Keratinocyte (primary cell): Measurements from ENCODE around the gene MED15. TPM values are rescaled to one million over a fixed set of nuclear protein-coding genes. Genes with fewer than 3 reads are reported as not detected.

Experiments used
- DNase-seq: peaks from one replicate; pipeline ENCODE4 v3.0.0-alpha.2; 2011; ENCODE audit warnings: low read depth, missing footprints, low spot score
- FAIRE-seq: peaks from 2 replicates; lab custom pipeline; 2011; peaks lifted over from hg19 to GRCh38; lab: Jason Lieb, UNC
- H2AFZ ChIP-seq: 2 replicates; pipeline ENCODE4 v1.6.0; 2012; ENCODE audit warnings: low read length, control low read depth, inconsistent platforms; ENCODE audit not compliant: control insufficient read depth
- H3K27ac ChIP-seq: 2 replicates; pipeline ENCODE4 v1.5.1; 2011; ENCODE audit warnings: low read length; ENCODE audit not compliant: control insufficient read depth, insufficient read depth
- H3K27me3 ChIP-seq: 3 replicates; pipeline ENCODE4 v1.6.0; 2011; ENCODE audit warnings: low read length; ENCODE audit not compliant: control insufficient read depth, insufficient read depth; ENCODE audit errors: extremely low read depth
- H3K36me3 ChIP-seq, 2 experiments: 2 replicates in 1 of 2; 3 replicates in 1 of 2; pipeline ENCODE4 v1.5.1; 2011; ENCODE audit warnings: low read length in 2 of 2, mild to moderate bottlenecking in 1 of 2; ENCODE audit not compliant: control insufficient read depth in 2 of 2, insufficient read depth in 2 of 2; ENCODE audit errors: extremely low read depth in 1 of 2
- H3K4me1 ChIP-seq: 3 replicates; pipeline ENCODE4 v1.5.1; 2011; ENCODE audit warnings: low read length; ENCODE audit not compliant: control insufficient read depth, insufficient read depth; ENCODE audit errors: extremely low read depth
- H3K4me2 ChIP-seq: 3 replicates; pipeline ENCODE4 v1.6.0; 2011; ENCODE audit warnings: low read depth, low read length; ENCODE audit not compliant: control insufficient read depth, insufficient read depth; ENCODE audit errors: extremely low read depth
- H3K4me3 ChIP-seq, 3 experiments: fragments of 200-600 bp in 1 of 3; sonication (generic) in 1 of 3; 2 replicates in 2 of 3; 3 replicates in 1 of 3; pipeline ENCODE4 v1.5.1; 2011 to 2016; ENCODE audit warnings: low read length in 3 of 3, mild to moderate bottlenecking in 3 of 3, control low read depth in 2 of 3, inconsistent platforms in 1 of 3, low read depth in 1 of 3, mixed read lengths in 1 of 3, mixed run types in 1 of 3, moderate library complexity in 1 of 3; ENCODE audit not compliant: control insufficient read depth in 2 of 3, insufficient read depth in 2 of 3; ENCODE audit errors: extremely low read depth in 1 of 3
- H3K79me2 ChIP-seq: 2 replicates; pipeline ENCODE4 v1.6.0; 2012; ENCODE audit warnings: low read length; ENCODE audit not compliant: control insufficient read depth, insufficient read depth
- H3K9ac ChIP-seq: 3 replicates; pipeline ENCODE4 v1.6.0; 2011; ENCODE audit warnings: low read length; ENCODE audit not compliant: control insufficient read depth, insufficient read depth; ENCODE audit errors: extremely low read depth
- H3K9me1 ChIP-seq: 3 replicates; pipeline ENCODE4 v1.6.0; 2011; ENCODE audit warnings: low read length; ENCODE audit not compliant: control insufficient read depth, insufficient read depth; ENCODE audit errors: extremely low read depth
- H3K9me3 ChIP-seq: 2 replicates; pipeline ENCODE4 v1.5.1; 2012; ENCODE audit warnings: low read depth, low read length; ENCODE audit not compliant: control insufficient read depth
- H4K20me1 ChIP-seq: 3 replicates; pipeline ENCODE4 v1.6.0; 2011; ENCODE audit warnings: low read length; ENCODE audit not compliant: control insufficient read depth, insufficient read depth; ENCODE audit errors: extremely low read depth
- CTCF ChIP-seq, 3 experiments: IDR thresholded peaks in 1 of 3; conservative IDR thresholded peaks in 1 of 3; optimal IDR thresholded peaks in 1 of 3; 2 replicates in 2 of 3; 3 replicates in 1 of 3; pipeline versions ENCODE3 to v1.5.1; 2011; ENCODE audit warnings: low read length in 3 of 3, mild to moderate bottlenecking in 3 of 3, moderate library complexity in 2 of 3, control low read depth in 1 of 3, inconsistent platforms in 1 of 3; ENCODE audit not compliant: insufficient read depth in 2 of 3; ENCODE audit errors: extremely low read depth in 1 of 3
- EZH2 ChIP-seq: IDR thresholded peaks from one replicate; pipeline ENCODE4 v1.6.1; 2012; ENCODE audit warnings: inconsistent platforms, mild to moderate bottlenecking, low read length, moderate library complexity
- dilution Hi-C: fragments of 300-500 bp; cut with MboI; formaldehyde crosslinking; loops from one replicate; pipeline ENCODE4 v1.7.0; 2020; ENCODE audit warnings: low sequenced_read_pairs; ENCODE audit not compliant: extremely low pct_ligation_motif_present
- polyA plus RNA-seq, 5 experiments: library from polyadenylated mRNA; depleted of rRNA in 3 of 5; stranded (reverse) in 3 of 5; stranded (forward) in 1 of 5; unstranded in 1 of 5; fragments of >200 nt; gene quantifications; 1 replicate in 1 of 5; 2 replicates in 3 of 5; 3 replicates in 1 of 5; pipeline versions ENCODE4 v1.2.1 to v1.2.3, GENCODE V29; 2011 to 2012; ENCODE audit warnings: missing spikeins in 2 of 5, low read depth in 1 of 5, low replicate concordance in 1 of 5

MED15 gene
- polyA plus RNA-seq, 1 donor (not counting 4 experiments of a cell fraction or from before 2014, with no cell fraction given), result 24.9 TPM

DNA sequence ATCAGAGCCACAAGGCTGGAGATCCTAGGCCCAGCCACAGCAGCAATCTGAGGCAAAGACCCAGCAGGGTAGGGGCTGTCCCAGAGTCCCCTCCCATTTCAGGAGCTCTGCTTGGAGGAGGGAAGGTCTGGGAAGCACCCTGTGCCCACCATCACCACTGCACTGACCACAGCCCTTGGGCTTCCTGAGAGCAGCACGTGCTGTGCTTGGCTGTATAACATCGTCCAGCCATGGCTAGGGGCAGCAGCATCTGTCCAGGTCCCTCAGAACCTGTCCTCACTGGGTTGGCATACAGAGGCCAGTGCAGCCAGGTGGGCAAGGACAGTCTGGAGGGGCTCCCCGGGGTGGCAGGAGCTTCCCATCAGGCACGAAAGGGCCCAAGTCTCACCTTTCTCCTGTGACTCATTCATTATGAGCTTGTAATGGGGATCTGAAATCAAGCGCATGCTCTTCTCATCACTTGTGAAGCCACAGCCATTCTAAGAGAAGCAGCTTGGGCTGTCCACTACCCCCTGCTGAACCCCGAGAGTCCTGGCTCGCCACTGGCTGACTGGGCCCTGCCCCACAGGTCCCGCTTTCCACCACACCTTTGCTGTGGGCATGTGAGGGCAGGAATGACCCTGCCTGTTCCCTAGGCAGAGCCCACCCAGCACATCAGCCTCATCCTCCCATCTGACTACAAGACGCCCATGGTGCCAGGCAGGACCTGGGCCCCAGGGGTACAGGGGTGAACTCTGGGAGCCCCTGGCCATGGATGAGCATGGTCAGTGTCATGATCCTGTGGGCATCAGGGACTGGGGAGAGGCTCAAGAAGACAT lies 83.3 kb downstream of the MED15 start:
- peaks cover 29% of the 10 kb centered on the region for H3K4me1 ChIP-seq
- no peak overlapping the region for H3K27ac ChIP-seq
- no peak overlapping the region for H3K4me3 ChIP-seq
- H3K9me1 ChIP-seq, result peaks cover 2% of the 10 kb centered on the region
- peaks cover 15 to 17% of the 10 kb centered on the region in 2 experiments for H3K36me3 ChIP-seq
- no peaks in the 10 kb centered on the region for H3K27me3 ChIP-seq
- TF ChIP-seq EZH2 (no peak), CTCF (optimal IDR thresholded peaks at IDR 0.05 in 1 of 3, IDR thresholded peaks at IDR 0.05 in 1 of 3, conservative IDR thresholded peaks at IDR 0.05 in 1 of 3; ENCODE audit: extremely low read depth in 1 of 3, insufficient read depth in 2 of 3, low read length in 3 of 3) (no peak)
- H3K9me3 ChIP-seq, result no peaks in the 10 kb centered on the region
- dilution Hi-C loops, result no loop called here
- H2AFZ ChIP-seq, result peak overlapping the region; percentile 82
- H3K4me2 ChIP-seq, result peak overlapping the region; percentile 37
- H3K79me2 ChIP-seq, result no peaks in the 10 kb centered on the region
- DNase-seq, result no peak
- H3K9ac ChIP-seq, result no peak overlapping the region
- FAIRE-seq, result no peak
- no peaks in the 10 kb centered on the region for H4K20me1 ChIP-seq

DNA sequence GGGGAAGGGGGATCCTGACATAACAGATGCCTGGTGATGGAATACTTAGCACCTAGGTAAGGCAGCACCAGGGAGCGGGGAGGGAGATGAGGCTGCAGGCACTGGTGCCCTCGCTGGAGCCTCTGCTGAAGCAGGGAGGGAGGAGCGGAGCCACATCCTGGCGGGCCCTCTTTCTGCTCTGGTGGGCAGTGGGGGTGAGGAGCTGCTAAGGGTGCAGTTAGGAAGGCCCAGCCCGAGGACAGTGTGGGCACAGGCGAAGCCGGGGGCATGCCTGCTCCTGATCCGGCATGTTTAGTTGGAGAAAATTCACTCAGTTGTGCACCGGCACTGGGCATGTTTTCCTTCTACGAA lies 83.9 kb downstream of the MED15 start:
- DNase-seq, result no peak
- Histone ChIP-seq H3K4me3 (no peak overlapping the region), H3K4me2 (peak overlapping the region; percentile 37), H4K20me1 (no peaks in the 10 kb centered on the region), H3K27me3 (no peaks in the 10 kb centered on the region), H3K9ac (no peak overlapping the region), H3K27ac (no peak overlapping the region), H3K9me1 (peaks cover 2% of the 10 kb centered on the region), H3K36me3 (peaks cover 11% of the 10 kb centered on the region in 2 experiments), H3K4me1 (peaks cover 29% of the 10 kb centered on the region), H3K9me3 (no peaks in the 10 kb centered on the region), H3K79me2 (no peaks in the 10 kb centered on the region), H2AFZ (peak overlapping the region; percentile 82)
- peak; percentile 71 for FAIRE-seq
- TF ChIP-seq EZH2, result no peak
- TF ChIP-seq CTCF (optimal IDR thresholded peaks at IDR 0.05 in 1 of 3, IDR thresholded peaks at IDR 0.05 in 1 of 3, conservative IDR thresholded peaks at IDR 0.05 in 1 of 3; ENCODE audit: extremely low read depth in 1 of 3, insufficient read depth in 2 of 3, low read length in 3 of 3), result no peak
- dilution Hi-C loops, result no loop called here
